PC-9 (cell line): Measurements from ENCODE around the gene ADAMTS13.

ENCODE experiments used
- CTCF ChIP-seq: fragments of 200-600 bp; sonication (generic); conservative IDR thresholded peaks from 2 replicates; pipeline ENCODE4 v1.6.1; 2017; ENCODE audit warnings: mixed run types, antibody characterized with exemption, mild to moderate bottlenecking, moderate library complexity
- EZH2 ChIP-seq: fragments of 200-600 bp; sonication (generic); IDR thresholded peaks from 2 replicates; pipeline ENCODE4 v1.8.0; 2017; ENCODE audit warnings: antibody characterized with exemption, low read depth

DNA sequence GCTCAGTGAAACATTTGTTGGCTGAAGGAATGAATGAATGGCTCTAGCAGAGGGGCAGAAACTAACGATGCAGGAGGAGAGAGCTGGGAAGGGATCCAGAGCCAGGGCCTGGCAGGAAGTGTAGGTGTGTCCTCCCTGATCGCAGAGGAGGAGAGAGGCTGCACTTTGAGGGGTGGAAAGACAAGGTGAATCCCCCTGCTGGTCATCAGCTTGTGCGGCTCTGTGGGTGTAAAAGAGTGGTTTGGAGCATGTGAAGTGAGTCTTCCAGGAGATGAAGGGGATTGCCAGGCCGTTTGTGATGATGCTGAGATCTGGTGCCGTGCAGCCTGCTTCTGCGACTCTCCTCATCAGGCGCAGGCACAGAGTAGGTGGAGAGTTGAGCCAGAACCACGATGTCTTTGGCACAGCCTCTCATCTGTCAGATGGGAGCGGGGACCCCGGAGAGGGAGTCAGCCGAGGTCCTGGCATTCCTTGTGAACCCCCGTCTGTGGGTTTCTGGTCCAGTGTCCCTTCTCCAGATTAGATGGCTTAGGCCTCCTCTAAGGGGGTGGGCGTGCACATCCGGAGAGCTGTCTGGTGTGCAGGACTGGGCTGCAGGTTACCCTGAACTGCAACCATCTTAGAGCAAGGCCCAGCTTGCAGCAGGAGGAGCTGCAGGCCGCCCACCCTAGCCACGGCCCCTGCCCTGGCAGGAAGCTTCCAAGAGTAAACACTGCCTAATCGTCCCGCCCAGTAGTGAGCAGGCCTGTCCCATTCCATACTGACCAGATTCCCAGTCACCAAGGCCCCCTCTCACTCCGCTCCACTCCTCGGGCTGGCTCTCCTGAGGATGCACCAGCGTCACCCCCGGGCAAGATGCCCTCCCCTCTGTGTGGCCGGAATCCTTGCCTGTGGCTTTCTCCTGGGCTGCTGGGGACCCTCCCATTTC is at the start of gene ADAMTS13:
- TF ChIP-seq EZH2 (no peak), CTCF (no peak)
